Stimulated activated CD8-positive, alpha-beta memory T cell treated with anti-CD3 and anti-CD28 coated beads, Interleukin-12 subunit alpha, Interleukin-12 subunit beta, amount 100 ng/mL, for 4 hours (primary cell): ENCODE measurements around the gene ZBP1.

Experiments used
- DNase-seq: peaks from one replicate; pipeline ENCODE4 v3.0.0-alpha.2; 2020; ENCODE audit warnings: low read depth

The ZBP1 gene

GRCh38 chr20:57584768-57585461 lies 35.3 kb downstream of the ZBP1 start:
- no peak for DNase-seq

DNA sequence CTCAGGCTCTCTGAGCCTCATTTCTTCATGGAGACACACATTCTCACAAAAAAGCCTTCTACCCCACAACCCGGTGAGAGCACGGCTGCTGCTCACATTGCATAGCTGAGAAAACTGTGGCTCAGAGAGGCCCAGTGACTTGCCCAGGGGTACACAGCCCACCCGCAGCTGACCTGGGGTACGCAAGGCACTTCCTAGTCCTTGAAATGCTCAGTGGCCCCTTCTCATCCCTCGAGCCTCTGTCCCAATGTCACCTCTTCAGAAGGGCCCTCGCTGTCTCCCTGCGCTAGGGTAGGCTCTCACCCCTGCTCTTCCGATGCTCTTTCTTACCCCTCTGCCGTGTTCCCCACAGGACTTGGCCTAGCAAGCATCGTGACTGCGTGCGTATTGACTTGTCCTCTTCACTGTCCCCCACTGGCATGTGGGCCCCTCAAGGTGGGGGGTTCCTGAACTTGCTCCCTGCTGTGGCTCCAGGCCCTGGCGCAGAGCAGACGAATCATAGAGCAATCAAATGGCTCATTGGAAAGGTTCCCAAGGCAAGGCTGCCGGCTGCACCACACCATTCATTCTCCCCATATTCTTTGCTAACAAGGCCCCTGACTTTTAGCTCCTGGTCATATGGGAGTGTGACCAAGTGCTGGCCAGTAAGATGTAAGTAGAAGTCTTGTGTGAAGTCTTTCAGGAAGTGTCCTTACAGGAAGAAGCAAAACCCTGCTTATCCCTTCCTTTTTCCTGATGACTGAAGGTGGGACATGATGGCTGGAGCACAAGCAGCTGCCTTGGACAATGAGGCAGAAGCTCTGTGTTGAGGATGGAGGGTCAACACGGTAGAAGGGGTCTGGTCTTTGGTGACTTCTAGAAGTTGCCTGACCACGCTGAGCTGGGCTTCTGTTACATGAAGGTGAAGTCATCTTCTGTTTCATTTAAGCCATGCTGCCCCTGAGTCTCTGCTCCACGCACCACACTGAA lies 36.7 kb downstream of the ZBP1 start:
- no peak for DNase-seq

DNA sequence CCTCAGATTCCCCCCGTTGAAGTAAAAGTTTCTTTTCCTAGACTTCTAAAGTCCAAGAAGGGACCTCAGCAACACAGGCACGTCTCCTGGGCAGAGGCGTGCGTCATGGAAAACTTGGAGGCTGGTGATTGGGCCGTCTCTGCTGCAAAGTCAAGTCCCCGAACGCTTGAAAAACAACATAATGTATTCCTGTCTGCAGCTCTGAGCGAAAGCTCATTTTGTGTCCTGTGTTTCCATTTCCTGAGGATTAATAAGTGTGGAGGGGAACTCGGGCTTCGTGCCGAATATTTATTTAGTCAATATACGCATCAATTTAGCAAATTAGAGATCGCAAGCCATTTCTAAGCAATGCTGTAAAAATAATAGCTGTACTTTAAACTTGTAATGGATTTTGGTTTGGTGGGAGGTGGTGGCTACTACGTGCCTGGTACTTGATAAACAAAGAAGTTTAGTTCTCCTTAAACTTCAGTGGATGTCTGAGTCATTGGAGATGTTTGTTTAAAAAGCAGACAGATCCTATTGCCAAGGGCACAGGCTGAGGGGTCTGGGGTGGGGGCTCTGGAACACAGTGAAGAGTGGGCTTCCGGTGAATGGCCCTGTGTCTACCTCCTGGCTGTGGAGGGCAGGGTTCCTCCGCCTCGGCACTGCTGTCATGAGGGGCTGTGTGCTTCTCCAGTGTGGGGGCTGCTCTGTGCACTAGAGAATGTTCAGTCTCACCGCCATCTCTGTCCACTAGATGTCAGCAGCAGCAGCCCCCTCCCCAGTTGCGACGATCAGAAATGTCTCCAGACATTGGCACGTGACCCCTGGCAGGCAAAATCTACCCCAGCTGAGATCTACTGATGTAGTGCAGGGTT lies 37.6 kb downstream of the ZBP1 start:
- no peak for DNase-seq

GRCh38 chr20:57582029-57582378 lies 38.2 kb downstream of the ZBP1 start:
- DNase-seq = no peak

DNA sequence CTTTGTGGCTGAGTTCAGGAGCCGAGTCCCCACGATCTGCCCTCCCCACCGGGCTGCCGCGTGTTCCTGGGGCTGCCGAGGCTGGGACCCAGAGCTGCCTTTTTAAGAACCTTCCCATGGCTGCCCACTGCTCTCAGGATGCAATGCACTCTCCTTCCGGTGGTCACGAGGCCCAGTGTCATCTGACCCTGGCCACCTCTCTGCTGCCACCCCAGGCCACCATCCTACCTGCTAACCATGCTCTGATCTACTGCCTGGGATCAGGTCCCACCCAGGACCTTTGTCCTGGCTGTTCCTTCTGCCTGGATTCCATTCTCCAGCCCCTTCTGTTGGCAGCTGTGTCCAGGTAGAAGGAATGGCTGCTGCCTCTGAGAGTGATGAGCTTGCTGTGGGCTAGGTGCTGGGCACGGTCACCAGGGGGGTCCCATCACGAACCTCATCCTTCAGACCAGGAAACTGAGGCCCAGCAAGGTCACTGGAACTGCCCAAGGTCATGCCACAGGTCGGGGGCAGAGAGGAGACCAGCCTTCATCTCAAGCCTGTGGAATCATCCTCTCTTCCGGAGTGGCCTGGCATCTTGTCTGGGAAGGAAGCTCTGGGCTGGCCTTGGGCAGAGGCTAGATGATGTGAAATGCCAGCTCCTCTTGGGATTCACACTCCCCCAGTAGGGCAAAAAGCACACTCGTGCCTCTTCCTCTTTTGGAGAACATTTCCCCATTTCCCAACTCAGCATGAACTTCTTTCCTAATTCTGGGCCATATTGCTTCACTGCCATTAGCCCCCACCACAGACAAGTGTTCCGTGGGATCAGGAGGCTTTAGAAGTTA lies 38.8 kb downstream of the ZBP1 start:
- DNase-seq = no peak

- DNase-seq = no peak
Observed at GRCh38 chr20:57580478-57581201, 39.6 kb downstream of the ZBP1 start.

- no peak for DNase-seq
Observed at GRCh38 chr20:57579898-57580447, 40.3 kb downstream of the ZBP1 start.

- DNase-seq = no peak
Observed at GRCh38 chr20:57579331-57579897, 40.8 kb downstream of the ZBP1 start.

GRCh38 chr20:57578476-57579165 lies 41.6 kb downstream of the ZBP1 start:
- no peak for DNase-seq

- no peak for DNase-seq
Observed at GRCh38 chr20:57577679-57578475, 42.3 kb downstream of the ZBP1 start.

DNA sequence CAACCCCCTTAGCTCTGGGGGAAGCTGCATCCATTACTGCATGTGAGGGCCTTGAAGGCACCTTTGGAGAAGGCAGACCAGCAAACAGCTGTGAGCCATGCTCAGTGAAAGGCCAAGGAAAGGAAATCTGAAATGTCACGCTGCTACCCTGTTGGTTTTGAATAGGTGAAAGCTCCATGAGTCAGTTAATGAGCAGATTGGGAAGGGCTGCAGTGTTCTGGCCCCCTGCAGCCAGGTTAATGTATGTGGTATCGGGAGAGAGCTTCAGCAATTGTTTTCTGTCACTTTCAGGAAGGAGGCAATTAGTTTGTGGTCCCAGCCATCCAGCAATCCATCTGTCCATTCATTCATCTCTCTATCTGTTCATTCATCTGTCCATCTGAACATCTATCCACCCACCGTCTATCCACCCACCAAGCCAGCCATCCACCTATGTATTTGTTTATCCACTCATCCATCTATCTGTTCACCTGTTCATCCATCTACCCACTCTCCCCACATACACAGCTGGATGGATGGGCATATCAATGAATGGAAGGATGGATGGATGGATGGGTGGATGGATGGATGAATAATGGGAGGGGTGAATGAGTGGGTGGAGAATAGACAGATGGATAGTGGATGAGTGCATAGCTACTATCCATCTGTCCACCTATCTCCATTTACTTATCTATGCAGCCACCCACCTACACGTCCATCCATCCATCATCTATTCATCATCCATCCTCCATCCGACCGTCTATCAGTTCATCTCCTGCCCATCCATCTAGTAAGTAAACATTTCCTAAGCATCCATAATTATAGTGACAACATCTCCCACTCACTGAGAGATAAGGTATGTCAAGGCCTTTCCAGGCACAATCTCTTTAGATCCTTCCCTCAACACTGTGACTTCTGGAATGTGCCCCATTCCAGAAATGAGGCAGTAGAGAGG lies 43.3 kb downstream of the ZBP1 start:
- DNase-seq = no peak

- DNase-seq = no peak
Observed at GRCh38 chr20:57576002-57576401, 44.2 kb downstream of the ZBP1 start.

DNA sequence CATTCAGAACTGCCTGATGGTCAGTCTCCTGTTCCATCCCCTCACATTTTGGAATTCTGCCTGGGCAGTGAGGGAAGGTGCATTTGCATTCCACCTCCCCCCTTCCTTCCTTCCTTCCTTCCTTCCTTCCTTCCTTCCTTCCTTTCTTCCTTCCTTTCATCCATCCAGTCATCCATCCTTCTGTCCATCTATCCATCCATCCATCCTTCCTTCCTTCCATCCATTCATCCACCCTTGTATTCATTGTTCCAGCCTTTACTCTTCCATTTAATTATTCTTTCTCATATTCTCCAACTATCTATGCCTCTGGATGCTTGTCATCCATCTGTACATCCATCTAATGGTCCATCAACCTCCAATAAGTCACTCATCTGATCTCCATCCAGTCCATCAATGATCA lies 45.3 kb downstream of the ZBP1 start:
- DNase-seq = no peak

DNA sequence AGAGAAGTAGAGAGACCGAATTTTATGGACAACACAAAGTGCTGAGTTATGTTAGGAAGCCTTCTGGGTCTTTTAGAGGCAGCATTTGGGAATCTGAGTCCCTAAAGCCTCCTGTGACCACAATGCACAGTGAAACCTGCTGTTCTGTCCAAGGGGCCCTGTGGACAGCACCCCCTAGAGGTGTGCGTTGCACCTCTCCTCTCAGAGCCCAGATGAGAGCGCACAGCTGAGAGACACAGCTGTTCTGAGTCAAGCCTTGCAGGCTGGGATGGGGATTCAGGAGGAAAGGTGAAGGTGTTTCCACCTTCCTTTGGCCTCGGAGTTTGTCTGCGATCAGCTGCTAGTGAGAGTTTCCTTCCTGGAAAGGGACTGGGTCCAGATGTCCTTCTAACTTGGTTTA lies 46.3 kb downstream of the ZBP1 start:
- no peak for DNase-seq

- no peak for DNase-seq
Observed at GRCh38 chr20:57573242-57573641, 47.0 kb downstream of the ZBP1 start.

DNA sequence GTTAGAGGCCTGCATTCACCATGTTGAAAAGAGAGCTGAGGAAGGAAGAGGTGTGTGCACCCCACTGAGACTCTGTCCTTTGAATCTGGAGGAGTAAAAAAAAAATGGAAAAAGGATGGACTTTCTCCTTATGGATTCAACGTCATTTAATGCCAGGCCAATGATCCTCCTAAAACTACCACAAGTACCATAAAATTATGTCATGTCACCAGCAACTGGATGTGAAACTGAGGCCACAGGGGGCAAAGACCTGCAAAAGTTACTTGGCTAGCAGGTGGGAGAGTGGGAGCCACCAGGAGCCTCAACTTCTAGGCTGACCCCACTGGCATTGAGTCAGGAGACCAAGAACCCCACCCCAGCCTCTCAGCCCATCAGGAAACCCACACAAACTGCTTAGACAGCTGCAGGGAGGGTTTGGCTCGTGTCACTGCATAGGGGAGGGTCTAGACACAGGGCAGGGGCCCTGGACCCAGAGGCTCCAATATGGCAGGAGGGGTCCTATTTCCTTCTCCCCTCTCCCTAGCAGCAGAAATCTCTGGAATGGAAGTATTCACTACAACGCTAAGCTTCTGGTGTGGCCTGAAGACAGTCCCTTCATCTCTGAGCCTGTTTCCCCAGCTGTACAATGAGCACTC lies 48.3 kb downstream of the ZBP1 start:
- DNase-seq = no peak

GRCh38 chr20:57570920-57571319 lies 49.3 kb downstream of the ZBP1 start:
- DNase-seq = no peak
